ENCODE data around the gene NRP2. TPM values are rescaled to one million over a fixed set of nuclear protein-coding genes. Genes with fewer than 3 reads are reported as not detected.

The NRP2 gene
- total RNA-seq, 1 donor from 2014 or later = 7.7 TPM

DNA sequence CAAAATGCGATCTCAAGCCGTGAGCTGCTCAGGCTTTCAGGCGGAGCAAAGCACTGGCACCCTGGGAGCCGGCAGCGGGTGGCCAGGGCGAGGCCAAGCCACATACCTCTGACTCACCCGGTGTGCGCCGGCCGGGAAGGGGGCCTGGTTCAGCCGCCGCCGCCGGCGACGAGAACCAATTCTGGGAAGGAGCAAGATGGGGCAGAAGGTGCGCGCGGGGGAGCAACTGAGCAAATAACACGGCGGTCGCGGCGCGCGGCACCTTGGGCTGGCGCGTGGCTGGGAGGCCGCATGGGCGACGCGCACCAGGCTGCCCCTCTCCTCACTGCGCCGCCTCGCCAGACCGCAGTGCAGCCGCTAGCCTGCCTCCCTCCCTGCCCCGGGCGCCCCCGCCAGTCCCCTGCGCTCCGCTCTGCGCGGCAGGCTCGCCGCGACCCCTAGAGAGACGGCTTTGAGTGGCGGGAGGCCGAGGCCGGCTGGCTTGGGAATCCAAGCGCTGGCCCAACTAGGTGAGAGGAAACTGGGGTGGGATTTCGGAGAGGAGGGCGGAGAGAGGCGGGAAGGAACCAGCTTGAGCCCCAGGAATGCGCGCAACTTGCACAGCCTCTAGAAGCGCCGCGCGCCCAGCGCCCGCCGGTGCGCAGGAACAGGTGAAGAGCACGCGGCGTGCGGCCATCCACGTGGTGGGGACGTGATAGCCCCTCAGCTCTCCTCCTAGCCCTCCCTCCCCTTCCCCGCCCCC lies 3.2 kb downstream of the NRP2 start:
- DNase-seq (ENCODE audit: low spot score) (no peak), ATAC-seq (peak; percentile 35)

DNA sequence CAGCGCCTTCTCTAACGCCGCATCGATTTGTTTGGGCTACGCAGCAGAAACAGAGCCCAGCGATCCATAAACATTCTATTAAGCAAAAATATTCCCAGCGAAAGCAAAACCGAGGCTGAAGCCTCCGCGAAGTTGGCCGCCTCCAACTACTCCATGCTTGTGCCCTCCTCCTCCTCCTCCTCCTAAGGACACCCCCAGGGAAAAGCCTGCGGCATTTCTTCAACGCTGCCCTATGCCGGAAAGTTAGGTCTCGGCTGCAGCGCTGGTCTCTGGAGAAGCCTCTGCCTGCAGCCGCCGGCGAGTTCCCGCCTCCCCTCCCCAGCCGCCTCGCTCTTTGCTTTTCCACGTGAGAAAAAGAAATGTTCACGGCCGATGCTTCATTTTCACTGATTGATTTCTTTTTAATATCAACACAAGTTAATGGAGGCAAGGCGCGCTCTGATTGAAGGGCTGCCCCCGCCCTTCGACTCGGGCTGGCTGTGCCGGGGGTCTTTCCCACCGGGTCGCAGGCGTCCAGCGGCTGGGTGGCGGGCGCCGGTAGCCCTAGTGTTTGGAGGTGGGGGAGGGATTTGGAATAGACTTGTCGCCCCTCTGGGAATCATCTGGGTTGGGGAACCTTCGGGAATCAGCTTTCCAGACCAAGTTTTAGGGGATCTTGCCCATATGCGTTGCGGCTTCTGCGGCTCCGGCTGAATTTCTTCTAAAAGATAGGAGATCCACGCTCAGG lies 3.9 kb downstream of the NRP2 start:
- ATAC-seq (peak; percentile 25), DNase-seq (ENCODE audit: low spot score) (no peak)

DNA sequence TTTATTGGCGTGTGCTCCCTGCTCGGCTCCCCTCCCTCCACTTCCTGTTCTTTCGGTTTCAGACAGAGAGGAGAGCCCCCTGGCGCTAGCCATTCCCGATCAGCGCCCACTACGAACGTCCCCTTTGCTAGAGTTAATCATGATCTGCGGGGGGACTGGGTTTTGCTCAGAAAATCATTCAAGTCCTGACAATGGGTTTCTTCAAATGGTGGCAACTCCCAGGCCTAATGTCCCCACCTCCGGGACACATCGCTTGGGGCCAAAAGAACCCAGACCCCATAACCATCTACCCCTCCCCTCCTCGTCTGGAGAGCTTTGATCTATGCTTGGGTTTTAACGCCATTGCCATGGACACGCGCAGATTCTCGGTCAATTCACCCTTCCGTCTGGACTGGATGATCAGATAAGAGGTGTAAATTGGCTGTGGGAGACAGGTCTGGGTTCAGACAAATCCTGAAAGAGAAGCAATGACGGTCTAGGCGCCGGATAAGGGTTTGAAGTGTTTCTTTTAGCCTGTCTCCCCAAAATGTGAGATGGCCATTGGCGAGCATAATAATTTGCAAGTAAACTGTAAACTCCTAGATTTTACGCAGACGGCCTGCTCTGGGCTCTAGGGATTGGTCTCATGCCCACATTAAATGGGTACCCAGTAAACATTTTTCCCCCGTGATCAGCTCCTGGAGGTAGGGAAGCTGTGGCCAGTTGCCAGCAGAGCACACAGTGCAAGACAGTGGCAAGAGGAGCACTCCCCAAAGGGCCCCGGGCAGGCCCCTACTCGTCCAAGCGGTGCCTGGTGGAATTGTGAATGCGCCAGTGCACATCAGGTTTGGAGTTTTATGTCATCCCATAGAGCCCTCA lies 4.7 kb downstream of the NRP2 start:
- no peak for DNase-seq (ENCODE audit: low spot score)
- no peak for ATAC-seq

DNA sequence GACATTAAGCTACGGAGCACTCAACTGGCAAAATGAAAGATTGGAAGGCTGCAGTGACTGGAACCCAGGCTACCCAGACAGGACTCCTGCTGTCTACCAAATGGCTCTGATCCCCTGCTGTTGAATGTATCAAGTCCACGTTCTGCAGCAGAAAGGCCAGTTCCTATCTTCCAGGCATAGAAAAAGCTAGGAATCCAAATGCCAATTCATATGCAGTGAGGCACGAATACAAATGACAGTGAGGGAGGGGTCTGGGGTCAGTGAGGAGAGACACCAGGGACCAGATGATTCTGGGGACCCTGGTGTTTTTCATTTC lies 5.3 kb downstream of the NRP2 start:
- DNase-seq (ENCODE audit: low spot score) (no peak), ATAC-seq (no peak)

DNA sequence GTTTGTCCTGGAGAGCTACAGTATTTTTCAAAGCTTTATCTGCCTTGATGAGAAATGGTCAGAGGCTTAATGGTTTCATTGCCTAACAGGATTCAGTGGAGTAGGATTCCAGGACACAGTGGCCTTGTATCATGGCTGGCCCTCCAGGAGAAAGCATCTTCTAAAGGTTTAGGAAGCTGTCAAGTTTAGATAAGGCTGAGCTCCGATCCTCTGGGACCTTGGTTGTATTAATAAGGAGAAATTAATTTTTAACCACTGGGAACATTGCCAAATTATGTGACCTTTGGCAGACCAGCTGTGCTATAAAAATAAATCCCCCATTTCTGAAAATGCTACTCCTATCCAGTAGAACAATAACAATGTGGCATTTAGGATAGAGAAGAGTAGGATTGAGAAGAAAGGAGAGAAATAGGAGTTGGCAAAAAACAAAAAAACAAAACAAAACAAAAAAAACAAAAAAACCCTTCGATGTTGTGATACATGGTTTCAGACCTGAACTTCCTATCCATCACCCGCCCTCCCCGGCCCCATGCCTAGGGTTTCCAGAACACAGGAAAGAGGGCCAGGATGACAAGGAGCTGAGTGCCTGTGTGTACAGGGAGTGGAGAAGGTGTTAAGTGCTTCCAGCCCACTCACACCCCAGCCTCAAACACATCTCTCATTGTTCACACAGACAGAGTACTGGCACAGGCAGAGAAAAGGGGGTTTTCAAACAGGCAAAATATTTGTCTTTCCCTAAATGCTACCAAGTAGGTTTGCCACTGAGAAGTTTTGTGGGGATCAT lies 6.3 kb downstream of the NRP2 start:
- ATAC-seq (no peak), DNase-seq (ENCODE audit: low spot score) (no peak)

DNA sequence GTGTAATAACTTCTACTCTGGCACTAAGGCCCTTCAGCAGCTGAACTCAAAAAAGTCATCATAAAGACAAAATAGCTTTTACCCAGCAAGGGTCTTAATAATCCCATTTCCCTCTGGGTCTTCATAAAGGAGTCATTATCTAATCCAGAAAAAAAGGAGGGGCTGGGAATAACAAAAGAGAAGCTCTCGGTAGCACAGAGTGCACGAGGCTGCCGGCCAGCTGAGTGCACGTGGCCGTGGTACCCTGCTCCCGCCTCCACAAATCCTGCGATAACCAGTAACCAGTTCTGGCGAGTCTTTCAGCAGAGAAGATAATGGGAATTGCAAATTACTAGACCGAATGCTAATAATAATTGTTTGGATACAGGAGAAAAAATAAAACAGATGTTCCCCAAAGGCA lies 7.5 kb downstream of the NRP2 start:
- DNase-seq (ENCODE audit: low spot score) (no peak), ATAC-seq (no peak)

DNA sequence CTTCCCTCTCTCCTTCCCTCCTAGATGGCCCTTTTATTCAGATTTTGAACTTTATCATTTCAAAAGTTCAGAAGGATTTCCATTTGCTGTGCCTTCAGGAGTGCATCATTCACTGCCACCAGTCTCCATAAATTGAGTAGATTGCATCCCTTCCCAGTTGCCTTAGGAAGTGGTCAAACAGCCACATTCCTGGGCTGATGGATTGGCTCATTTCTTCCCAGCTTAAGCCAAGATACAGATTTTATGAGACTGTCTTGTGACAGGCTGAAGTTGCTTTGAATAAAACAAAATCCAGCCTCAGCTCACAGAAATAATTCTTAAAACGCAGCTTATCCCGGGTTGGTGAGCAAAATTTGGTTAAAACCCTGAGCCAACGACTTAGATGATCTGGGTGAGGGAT lies 9.8 kb downstream of the NRP2 start:
- ATAC-seq (no peak), DNase-seq (ENCODE audit: low spot score) (no peak)

DNA sequence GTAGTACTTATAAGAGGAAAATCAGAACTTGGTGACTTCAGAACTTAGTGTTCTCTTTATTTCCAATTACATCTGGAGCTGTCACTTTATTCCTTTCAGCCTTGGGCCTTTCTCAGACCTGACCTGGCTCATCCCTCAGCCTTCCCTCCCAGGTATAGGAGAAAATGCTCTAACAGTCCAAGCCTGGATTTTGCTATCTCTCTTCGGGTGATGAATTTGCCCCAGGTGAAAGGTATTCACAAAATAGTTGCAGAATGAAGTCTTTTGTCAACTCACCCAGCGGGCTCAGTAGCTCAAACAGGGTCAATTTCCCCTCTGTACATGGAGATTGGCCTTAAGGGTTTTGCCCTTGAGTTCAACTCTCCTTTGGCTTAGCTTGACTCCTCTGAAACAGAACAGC lies 12.0 kb downstream of the NRP2 start:
- ATAC-seq (no peak), DNase-seq (ENCODE audit: low spot score) (no peak)

DNA sequence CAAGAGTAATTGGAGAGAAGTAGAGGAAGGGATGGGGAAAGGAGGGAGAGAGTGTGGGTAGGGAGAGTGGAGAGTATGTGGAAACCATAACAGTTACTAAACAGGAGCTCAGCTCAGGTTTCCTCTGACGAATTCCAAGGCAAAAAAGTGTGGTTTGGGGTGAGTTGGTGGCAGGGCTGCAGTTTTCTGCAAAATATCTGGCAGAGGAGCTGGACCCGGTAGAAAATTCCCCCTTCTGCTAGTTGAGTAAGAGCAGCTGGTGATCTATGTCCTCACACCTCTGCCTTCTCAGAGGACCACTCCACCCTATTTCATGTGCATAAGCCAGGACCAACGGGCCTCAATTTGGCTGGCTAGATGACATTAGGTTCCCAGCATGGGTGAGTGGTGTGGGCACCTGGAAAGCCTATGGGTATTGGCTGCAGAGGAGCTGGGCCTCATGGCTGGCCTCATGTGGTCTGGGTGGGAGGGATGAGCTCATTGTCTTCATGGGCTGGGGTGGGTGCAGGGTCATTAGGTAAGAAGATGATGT lies 13.2 kb downstream of the NRP2 start:
- DNase-seq (ENCODE audit: low spot score) (no peak), ATAC-seq (no peak)

DNA sequence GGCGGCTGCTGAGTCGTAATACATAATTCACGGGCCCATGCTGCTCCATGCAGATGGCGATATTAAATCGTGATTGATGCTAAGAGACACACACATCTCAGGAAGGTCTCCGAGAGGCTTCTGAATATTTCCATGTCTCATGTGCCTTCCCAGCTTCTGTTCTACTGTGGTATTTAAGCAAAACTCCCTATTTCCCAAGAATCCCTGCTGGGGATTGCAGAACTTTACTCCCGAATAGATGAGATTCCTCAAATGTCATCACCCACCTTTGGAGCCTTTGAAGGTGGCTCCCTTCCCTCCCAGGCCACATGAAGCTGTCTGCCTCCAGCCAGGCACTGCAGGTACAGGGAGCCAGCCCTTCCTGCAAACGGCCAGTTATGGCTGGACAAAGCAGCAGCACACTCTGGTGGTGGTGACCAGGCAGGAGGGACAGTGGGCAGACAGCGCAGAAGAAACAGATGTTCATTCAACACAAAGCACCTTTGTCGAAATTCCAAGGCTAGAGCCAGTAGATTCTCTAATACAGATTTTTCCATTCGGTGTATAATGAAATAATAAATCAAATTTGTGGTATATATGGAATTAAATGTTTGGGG lies 14.1 kb downstream of the NRP2 start:
- peak; percentile 58 for ATAC-seq
- no peak for DNase-seq (ENCODE audit: low spot score)

DNA sequence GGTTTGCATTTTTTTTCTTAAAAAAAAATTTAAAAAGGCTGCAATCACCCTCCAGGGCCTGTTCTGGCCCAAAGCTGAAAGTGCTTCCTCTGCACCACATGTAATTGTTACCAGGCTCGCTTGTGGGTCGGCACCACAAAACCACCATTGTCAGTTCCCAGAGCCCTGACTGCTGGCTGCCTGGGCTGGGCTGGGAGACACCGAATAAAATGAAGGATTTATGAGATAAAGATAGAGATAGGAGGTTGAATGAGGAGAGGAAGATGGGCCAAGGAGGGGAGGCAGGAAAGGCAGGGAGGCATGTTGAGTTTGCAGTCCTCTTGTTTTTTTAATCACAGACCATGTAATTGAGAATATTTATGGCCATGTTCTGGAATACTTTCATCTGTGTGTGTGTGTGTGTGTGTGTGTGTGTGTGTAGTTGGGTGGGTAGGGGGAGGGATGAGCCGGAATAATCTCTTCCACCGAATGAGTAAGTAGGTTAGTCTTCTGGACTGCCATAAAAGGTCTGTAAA lies 14.7 kb downstream of the NRP2 start:
- ATAC-seq (no peak), DNase-seq (ENCODE audit: low spot score) (no peak)

DNA sequence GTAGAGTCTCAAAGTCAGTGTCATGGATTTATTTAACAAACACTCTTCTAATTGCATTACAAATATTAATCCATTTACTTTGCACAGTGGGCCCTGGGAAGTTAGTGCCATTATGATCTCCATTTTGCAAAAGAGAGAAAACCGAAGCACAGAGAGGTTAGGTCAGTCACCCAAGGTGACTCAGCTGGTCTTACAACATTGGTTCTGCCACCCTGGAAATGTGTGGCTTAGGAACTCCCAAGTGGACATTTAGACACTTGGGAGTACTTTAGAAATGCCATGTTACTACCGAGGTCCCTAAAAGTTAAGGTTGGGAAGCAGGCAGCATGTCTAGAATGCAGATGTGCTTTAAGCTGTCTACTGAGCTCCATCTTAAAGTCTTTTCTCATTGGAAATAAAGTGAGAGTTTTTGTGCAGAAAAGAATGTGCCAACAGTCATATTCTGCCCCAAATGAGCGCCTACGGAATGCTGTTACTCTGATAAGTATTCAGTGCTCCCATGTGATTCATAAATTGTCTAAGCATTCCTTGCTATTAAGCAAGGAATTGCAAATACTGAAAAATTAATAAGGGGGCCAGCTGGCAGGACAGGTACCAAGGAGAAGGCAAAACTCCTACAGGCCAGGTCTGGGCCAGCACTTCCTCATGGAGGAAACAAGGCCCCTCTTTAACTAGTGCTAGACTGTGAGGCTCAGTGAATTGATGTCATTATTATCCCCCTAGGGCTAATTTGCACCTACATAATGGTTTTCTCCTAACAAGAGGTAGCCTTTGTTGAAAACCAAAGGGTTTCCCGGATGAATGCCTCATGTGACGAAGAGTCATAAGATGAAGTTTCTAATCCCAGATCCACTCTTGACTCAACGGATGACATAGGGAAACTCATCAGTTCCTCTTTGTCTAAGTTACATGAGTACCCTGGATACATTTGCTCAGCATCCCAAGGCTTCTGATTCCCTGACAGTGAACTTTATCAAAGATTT lies 16.3 kb downstream of the NRP2 start:
- DNase-seq (ENCODE audit: low spot score) (no peak), ATAC-seq (no peak)

DNA sequence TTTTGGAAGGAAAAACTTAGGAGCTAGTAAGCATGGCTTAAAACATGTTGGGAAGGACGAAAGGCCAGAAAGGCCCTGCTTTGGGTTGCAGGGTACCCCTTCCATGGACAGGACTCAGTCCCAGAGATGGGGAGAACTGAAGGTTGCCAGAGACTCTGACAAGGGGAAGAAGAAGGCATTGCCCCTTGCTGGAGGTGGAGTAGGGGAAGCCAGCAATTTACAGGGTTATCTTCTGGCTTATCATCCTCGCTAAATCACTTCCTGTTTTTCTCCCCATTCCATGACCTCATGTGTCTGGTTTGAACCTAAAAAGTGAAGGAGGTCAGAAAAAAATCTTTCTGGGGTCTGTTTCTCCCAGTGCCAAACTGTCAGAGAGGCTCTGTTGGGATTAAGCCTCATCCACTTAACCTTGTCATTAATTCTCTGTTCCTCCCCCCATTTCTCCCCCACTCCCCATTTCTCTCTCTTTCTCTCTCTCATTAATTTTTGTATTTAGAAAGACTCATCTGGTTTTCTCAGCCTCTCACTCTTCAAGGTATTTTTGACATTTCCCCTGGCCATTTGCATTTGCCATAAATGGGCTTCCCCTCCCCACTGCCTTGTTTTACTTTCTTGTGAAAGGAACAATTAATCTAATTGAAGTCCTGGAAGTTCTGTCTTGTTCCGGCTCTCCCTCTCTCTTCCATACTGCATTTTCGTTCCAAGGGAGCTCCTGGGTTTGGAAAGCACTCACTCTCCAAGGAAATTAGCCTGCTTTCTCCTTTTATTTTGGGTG lies 17.4 kb downstream of the NRP2 start:
- no peak for DNase-seq (ENCODE audit: low spot score)
- no peak for ATAC-seq

DNA sequence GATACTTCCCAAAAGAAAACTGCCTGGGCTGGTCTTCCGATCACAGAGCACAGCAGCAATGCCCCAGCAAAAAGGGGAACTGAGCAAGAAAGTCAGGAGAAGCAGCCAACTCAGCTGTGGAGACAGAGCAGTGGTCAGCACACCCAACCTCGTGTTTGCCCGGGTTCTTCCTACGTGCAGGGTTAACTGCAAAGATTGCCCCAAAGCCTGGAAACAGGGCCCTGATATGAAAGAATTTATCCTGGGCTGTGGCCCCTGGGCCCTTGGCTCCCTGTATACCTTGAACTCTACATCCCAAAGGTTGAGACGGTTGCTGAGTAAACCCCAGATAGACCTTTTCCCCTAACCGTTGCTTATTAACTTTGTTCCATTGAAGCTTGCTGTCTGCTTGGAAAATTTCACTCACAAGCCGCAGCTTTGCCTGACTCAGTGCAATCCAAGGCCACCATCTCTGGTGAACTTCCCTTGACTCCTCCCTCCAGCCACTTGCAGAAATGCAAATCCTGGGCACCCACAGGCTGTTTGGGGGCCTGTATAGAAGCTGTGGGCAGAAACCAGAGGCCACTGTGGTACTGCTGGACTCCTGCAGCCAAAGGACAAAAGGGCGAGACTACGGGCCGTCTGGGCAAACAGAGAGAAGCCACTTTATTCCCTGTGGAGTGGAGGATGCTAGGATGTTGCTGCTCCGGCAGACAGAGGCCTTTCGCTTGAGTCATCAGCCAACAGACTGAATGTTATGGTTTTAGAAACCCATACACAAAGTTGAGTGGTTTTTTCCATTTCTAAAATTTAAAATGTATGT lies 18.2 kb downstream of the NRP2 start:
- DNase-seq (ENCODE audit: low spot score) (no peak), ATAC-seq (peak; percentile 54)

DNA sequence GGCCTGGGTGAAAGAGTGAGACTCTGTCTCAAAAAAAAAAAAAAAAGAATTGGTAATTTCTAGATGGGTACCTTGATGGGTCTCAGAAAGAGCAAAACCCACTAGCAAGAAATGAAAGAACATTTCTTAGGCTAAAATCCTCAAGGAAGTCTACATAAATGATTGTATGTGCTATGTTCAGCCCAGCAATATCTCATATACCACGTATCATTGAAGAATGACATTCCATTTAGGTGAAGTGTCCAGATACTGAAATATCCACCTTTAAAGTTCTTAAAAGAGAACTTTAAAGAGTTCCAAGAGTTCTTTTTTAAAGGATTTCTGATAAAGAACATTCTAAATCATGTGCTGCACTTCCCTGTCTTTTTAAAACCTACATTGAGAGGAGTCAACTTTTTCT lies 19.2 kb downstream of the NRP2 start:
- ATAC-seq (no peak), DNase-seq (ENCODE audit: low spot score) (no peak)

DNA sequence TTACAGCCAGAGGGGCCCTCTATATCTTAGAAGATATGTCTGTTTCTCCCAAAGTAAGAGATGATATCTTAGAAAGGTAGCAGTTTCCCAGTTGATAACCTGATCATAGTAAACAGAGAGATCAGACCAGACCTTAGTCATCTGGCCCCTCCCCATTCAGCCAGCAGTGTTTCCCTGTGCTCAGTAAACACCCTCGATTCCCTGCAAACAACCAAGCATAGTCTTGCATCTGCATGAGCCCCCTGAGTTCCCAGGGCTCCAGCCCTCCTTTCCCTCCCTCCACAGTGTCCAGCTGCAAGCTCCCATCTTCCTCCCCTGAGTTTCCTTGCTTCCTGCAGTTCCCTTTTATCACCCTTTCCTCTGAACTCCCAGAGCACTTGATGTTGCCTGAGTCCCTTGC lies 20.3 kb downstream of the NRP2 start:
- ATAC-seq = no peak
- no peak for DNase-seq (ENCODE audit: low spot score)

DNA sequence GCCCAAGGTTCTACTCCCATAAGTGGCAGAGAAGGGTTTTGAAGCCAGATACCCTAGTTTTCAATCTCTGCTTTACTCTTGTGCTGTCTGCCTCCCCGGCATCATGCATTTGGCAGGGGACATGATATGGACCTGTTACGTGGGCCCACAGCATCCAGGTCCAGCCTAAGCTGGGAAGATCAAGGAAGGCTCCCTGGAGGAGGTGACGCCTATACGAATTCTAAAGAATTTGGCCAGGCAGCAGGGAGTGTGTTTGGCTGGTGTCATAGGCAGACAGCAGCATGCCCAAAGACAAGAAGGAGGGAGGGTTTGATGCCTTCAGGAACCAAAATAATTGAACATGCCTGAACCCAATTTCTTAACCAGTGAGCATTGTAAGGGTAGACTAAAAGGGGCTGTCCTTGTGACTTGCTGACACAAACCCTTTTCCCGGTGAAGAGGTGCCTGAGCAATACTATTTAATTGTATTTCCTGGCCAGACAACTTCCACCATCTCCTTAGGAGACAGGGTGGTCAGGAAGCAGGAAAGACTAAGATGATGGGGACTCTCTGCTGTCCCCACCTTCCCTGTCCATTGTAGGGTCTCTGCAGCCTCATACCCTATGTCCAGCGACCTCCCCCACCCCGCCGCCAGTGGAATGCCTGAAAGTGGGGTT lies 21.3 kb downstream of the NRP2 start:
- DNase-seq (ENCODE audit: low spot score) = no peak
- no peak for ATAC-seq

Data from left lobe of liver (tissue), 2 donors.